GM18867 (cell line): ENCODE results near the gene CCDC60.

Experiments
- ATAC-seq: cut with Tn5 transposase; IDR thresholded peaks from one replicate; pipeline ENCODE4 v1.9.1; 2021; ENCODE audit warnings: mild to moderate bottlenecking, moderate library complexity; ENCODE audit not compliant: unreplicated experiment

The CCDC60 gene

GRCh38 chr12:119444462-119445044, 110.0 kb downstream of the CCDC60 start:
- ATAC-seq = peak; percentile 52

- ATAC-seq = no peak
Observed at GRCh38 chr12:119446459-119446858, 111.9 kb downstream of the CCDC60 start.

GRCh38 chr12:119447126-119447525, 112.6 kb downstream of the CCDC60 start:
- ATAC-seq = no peak

- ATAC-seq = peak; percentile 77
Observed at GRCh38 chr12:119447618-119448017, 113.1 kb downstream of the CCDC60 start.

GRCh38 chr12:119448611-119449131, 114.1 kb downstream of the CCDC60 start:
- no peak for ATAC-seq

GRCh38 chr12:119450771-119451170, 116.2 kb downstream of the CCDC60 start:
- no peak for ATAC-seq

- ATAC-seq = no peak
Observed at GRCh38 chr12:119456824-119457223, 122.3 kb downstream of the CCDC60 start.

- no peak for ATAC-seq
Observed at GRCh38 chr12:119457271-119457670, 122.7 kb downstream of the CCDC60 start.

- ATAC-seq = no peak
Observed at GRCh38 chr12:119459481-119459880, 125.0 kb downstream of the CCDC60 start.

GRCh38 chr12:119460876-119461275, 126.3 kb downstream of the CCDC60 start:
- no peak for ATAC-seq

GRCh38 chr12:119461636-119462214, 127.2 kb downstream of the CCDC60 start:
- ATAC-seq = no peak

- ATAC-seq = no peak
Observed at GRCh38 chr12:119463211-119463926, 128.8 kb downstream of the CCDC60 start.

GRCh38 chr12:119468296-119468695, 133.8 kb downstream of the CCDC60 start:
- ATAC-seq = no peak

- ATAC-seq = no peak
Observed at GRCh38 chr12:119475650-119476049, 141.1 kb downstream of the CCDC60 start.

GRCh38 chr12:119476951-119477350, 142.4 kb downstream of the CCDC60 start:
- no peak for ATAC-seq

- ATAC-seq = no peak
Observed at GRCh38 chr12:119479121-119479561, 144.6 kb downstream of the CCDC60 start.

- no peak for ATAC-seq
Observed at GRCh38 chr12:119480551-119480950, 146.0 kb downstream of the CCDC60 start.

GRCh38 chr12:119486599-119487154, 152.1 kb downstream of the CCDC60 start:
- ATAC-seq = no peak

- no peak for ATAC-seq
Observed at GRCh38 chr12:119491814-119492213, 157.3 kb downstream of the CCDC60 start.

- ATAC-seq = no peak
Observed at GRCh38 chr12:119500209-119500608, 165.7 kb downstream of the CCDC60 start.

- no peak for ATAC-seq
Observed at GRCh38 chr12:119501052-119501451, 166.5 kb downstream of the CCDC60 start.

GRCh38 chr12:119505001-119505400, 170.5 kb downstream of the CCDC60 start:
- ATAC-seq = no peak
